GF-D8 (cell line): ENCODE measurements around the gene PRPF19.
A peak's percentile ranks its signal among the peaks of the same experiment; 100 is the strongest.
"Not testable (repeated sequence)": the region's sequence is repeated elsewhere in the genome, so short reads cannot be mapped to it uniquely, and the experiment has no call there.

ENCODE experiments used
- DNase-seq: peaks from one replicate; lab custom pipeline; 2025; lab: John Stamatoyannopoulos, UW

Gene PRPF19

DNA sequence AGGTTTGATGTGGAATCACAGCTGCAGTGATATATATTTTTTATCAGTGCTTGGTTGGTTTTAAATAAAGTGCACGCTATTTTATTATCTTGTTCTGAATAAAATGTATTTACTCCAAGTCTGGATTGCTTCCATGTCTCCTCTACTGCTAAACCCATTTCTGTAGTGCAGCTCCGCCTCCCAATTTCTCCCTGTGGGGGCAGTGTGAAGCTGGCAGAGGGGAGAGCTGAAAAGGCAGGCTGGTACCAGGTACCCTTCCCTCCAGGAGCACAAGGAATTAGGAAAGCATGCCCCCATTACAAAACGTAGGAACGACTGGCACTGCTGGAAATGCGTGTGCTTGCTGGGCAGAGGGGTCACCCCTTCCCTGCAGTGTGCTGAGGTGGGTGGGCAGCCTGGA lies 16.9 kb upstream of the PRPF19 start:
- DNase-seq = no peak

DNA sequence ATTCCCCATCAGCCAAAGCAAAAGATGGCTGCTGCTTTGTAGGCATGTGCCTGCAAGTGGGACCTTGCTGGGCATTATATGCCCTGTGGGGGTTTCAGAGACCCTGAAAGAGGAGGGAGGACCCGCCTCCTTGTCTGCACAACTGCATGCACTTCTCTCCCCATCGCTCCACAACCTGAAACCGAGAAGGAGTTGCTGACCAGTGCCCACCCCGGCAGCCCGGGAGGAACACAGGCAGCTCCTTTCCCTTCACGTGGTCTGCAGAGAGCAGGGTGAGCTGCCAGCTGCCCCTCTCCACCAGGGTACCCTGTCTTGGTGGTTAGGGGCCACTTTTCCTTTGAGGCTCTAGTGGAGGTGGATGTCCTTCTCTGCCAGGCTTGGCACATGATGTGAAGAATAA lies 16.5 kb upstream of the PRPF19 start:
- DNase-seq = no peak

DNA sequence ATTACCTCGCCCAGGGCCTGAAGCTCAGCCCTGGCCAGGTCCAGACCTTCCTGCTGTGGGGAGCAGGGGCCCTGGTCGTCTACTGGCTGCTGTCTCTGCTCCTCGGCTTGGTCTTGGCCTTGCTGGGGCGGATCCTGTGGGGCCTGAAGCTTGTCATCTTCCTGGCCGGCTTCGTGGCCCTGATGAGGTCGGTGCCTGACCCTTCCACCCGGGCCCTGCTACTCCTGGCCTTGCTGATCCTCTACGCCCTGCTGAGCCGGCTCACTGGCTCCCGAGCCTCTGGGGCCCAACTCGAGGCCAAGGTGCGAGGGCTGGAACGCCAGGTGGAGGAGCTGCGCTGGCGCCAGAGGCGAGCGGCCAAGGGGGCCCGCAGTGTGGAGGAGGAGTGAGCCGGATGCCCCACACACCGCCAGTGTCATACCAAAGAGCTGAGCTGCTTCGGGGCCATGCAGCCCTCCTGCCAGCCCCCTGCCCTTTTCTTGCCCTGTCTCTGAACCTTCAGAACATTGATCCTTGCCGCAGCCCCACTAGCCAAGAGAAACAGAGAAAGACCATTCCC lies 15.5 kb upstream of the PRPF19 start:
- no peak for DNase-seq

DNA sequence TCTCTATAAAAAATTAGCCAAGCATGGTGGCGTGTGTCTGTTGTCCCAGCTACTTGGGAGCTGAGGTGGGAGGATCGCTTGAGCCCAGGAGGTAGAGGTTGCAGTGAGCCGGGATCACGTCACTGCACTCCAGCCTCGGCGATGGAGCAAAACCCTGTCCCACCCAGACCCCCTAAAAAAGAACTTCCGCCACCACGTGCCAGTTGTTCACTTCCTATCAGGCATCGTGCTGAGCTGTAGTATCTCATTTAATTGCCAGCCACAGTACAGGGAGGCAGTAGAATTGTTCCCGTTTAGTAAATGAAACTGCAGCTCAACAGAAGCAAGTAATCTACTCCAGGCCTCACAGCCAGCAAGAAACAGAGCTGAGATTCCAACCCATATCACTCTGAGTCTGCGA lies 14.9 kb upstream of the PRPF19 start:
- no peak for DNase-seq

DNA sequence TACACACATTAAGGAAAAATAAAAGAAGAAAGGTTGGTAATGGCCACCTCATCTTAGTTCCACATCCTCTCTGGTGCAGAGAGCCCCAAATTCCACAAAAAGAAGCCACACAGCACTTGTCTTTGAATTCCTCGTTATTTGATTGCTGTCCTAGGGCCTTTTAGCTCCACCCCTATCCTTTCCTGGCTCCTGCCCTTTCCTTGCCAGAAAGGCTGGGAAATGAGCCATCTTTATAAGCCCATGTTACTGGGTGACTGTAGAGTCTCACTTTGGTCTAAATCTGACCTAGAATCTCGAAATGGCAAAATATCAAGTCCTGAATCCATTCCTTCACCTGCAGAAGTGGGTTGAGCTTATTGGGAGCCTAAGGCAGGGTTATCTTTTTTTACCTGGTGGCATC lies 13.6 kb upstream of the PRPF19 start:
- DNase-seq = no peak

DNA sequence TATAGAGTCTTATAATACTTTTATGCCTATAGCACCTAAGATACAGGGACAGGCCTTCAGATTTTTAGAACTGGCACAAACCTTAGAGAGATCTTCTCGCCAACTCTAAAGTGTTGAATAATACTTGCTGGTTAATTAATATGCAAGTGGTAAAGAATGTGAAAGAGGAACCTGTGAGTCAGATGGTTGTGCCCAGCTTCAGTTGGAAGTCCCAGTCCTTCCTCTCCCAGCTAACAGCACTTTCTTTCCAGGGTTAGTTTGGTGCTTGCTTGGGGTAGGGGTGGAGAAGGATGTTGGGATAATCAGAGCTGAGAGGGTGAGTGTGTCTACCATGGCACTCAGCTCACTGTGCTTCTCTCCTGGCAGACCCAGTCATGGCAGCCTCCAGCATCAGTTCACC lies 12.9 kb upstream of the PRPF19 start:
- no peak for DNase-seq

DNA sequence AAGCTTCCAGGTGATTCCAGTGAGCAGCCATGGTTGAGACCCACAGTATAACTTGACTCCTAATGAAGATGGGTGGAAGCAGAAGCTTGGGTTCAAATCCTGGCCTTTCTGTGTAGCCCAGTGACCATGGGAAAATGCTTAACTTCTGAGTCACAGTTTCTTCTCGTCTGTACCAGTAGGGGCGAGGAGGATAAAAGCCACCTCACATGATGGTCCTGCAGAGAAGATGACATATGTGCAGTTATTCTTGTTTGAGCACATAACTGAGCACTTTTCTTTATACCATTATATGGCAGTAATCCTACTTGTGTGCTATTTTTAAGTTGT lies 12.5 kb upstream of the PRPF19 start:
- no peak for DNase-seq

DNA sequence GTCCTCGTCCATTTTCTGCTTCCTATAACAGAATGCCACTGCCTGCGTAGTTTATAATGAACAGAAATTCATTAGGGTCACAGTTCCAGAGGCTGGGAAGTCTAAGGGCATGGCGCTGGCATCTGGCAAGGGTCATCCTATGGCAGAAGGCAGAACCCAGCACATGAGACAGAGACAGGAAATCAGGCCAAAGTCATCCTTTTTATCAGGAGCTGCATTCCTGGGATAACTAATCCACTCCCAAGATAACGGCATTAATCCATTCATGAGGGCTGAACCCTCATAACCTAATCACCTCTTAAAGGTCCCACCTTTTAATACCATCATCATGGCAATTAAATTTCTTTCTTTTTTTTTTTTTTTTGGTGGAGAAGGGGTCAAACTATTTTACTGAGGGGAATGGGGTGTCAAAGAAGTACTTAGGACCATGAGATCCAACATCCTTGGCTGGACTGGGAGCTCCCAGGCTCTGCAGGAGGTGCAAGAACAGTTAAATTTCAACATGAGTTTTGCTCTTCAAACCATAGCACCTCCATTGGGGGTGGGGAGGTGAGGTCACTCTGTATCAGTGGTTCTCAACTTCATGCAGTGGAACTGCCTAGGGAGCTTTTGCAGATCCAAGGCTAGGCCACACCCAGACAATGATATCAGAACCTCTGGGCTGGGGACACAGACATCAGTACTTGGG lies 12.0 kb upstream of the PRPF19 start:
- DNase-seq = no peak

DNA sequence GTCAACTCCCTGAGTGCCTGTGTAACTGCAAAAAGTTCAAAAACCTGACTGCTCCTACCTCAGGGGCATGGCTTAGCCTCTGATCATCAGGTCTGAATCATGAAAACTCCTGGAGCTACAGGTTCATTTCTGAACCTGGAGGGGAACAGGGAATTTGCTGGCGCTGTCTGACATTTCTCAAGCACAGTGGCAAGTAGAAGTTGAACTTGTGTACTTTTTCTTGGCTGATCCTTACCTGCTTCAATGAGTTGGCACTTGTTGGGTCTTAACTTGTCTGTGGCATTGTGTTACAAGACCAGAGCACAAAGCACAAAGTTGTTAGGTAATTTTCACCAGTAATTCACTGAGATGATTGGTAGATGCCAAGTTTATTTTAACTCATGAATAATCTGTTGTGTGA lies 10.9 kb upstream of the PRPF19 start:
- DNase-seq = no peak

DNA sequence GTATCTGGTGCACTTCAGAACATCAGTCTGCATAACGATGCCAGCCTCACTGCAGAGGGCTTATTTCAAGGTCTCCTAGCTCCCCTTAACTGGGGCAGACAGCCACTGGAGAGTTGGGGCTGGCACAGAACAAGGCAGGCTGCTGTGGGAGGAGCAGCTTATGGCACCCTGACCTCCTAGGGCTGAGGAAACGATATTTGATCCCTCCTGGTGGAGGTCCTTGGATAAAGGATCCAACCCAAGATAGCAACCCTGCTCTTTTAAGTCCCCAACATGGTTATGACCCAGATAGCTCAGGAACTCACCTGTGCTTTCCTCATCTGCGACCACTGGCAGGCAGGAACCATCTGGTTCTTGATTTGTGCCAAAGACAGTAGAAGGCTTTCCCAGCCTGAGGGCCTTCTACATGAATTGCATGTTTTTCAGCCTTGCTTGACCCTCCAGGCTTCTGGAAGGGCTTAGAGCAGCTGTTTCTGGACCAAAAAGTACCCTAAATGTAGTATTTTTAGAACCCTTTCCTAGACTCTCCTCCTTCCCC lies 10.4 kb upstream of the PRPF19 start:
- DNase-seq = no peak

DNA sequence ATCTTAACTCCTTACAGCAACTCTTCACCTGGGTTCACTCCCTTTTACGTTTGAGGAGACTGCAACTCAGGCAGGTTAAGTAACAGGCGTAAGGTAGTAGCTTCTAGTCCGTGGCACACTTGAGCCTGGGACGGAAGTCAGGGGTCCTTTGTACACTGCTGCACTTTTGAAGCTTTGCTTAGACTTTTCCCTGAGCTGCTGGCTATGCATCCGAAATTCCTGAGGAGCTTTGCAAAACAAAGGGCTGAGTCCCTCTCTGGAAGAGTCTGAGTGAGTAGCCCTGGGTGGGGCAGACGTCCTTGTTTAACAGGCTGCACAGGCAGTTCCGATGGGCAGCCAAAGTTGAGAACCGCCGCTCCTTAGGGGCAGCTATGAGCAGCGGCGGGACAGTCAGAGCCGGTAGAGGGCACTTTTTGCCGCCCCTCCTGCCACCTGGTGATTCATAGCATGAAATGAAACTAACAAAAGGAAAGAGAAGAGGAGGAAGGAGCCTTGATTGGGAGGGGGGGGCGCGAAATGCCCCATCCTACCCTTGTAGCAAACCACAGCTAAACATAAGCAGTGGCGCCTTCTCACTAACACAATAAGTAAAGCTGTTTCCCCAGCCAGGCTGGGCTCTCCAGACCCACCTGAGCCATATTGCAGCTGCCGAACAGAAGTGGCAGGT lies 9.0 kb upstream of the PRPF19 start:
- peak; percentile 11 for DNase-seq

DNA sequence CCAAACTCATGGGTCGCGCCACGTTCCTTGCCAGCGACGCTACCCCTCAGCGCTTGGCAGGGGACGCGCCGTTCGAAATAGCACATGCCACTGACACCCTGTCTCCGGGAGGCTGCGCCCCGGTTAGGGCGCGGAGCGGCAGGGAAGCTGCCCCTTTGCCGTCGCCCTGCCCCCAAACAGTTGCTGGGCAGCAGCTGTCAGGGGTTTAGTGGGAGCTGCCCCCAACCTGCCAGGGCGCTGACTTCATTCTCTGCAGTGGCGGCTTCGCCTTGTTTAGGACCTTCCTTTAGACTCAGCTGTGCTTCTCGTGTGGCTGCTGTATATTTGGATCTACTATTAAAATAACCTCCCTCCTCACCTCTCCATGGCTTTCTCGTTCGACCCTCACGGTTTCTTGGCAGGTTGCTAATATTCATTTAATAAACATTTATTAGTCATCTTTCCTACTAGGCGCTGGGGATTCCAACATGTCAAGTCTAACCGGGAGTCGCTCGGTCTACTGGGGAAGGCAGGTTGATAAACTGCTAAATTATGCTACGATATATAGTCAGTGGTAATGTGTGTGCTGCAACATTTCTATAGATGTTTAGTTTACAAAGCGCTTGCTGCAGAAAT lies 8.4 kb upstream of the PRPF19 start:
- DNase-seq = no peak

DNA sequence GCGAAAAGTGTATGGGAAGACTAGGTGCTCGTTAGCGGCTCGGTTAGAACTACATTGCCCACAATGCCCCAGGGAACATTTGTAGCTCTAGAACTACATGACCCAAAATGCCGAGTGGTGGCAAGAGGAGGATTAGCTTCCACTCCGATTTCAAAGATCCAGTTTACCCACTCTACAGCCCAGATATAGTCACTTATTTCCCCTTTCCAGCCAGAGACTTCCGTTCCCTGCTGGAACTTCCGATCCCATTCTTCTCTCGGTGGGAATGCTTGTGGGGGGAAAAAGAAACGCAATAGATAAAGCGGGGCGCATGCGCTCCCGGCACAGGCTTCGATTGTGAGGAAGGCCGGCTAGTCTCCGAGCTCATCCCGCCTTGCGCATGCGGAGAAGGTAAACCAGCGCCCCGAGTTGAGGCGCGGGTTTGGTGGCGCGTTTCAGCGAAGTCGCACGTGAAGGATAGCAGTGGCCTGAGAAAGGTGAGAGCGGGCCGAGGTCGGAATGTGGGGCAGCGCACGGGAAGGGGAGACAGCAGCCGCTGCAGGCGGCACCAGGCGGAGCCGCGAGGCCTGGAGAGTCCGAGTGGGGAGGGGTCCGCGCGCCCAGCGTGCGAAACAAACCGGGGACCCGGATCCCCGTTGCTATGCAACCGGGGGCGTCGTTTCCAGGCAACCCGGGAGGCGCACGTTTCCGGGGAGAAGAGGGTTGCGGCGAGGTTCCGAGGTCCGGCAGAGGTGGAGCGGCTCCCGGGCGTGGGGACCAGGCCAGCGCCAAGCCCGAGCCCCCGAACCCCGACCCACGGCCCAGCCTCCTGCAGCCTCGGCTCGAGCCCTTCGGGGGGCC lies 7.6 kb upstream of the PRPF19 start, which contains the start of gene TMEM109:
TMEM109 (plus strand) TSS at position 366 of the 840 bp plus-strand sequence. CDS start 5,536 bp downstream, outside the sequence.
- DNase-seq = peak; percentile 75

DNA sequence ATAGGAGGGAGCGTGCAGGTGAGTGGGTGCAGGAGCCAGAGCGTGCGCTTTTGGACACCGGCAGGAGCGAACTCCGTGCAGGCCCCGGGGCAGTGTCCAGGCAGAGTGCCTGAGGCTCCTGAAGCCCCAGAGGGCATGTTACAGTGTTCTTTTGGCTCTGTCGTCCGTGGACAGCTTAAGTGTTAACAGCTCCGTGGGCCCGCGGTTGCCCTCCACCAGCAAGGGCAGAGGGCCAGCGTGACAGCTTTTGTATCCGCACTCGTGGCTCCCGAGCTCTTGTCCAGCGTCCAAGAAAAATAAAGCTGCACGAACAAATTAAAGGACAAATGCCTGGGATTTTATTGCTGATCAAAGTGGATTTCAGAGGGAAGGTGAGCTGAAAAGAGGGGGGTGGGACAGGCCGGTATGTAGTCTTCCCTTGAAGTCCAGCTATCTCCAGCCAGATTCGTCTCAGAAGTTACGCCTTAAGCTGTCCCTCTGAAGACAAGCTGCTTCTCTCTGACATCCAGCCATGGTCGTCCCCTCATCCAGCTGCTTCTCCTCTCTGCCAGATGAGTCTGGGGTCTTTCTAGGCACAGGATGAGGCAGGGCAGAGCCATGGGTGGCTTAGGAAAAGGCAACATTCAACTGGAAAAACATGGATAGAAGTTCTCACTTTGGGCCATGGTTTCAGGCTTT lies 6.6 kb upstream of the PRPF19 start:
- no peak for DNase-seq

DNA sequence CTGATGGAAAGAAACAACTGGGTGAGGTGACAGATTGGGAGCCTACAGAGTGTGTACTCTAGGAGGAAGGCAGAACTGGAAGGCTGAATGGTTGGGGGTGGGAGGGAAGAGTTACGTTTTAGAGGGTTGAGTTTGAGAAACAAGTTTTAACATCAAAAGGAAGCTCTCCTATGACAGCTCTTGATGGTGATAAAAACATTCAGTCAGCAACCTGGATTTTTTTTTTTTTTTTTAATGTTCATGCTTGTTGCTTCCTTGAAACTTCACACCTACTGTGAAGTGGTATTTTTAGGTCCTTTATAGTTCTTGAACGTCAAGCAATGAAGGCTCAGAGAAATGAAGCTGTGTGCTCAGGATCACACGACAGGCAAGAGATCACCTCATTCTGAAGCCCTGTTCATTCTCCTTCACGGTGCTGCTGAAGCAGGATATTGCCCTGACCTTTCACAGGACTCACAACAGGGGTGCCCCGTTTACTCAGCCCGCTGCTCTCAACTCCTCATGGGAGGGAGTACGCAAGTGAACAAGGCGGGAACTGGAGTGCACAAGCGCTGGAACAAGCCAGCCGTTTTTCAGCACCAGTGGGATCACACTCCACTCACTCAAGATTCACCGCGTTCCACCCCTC lies 6.0 kb upstream of the PRPF19 start:
- DNase-seq = no peak

DNA sequence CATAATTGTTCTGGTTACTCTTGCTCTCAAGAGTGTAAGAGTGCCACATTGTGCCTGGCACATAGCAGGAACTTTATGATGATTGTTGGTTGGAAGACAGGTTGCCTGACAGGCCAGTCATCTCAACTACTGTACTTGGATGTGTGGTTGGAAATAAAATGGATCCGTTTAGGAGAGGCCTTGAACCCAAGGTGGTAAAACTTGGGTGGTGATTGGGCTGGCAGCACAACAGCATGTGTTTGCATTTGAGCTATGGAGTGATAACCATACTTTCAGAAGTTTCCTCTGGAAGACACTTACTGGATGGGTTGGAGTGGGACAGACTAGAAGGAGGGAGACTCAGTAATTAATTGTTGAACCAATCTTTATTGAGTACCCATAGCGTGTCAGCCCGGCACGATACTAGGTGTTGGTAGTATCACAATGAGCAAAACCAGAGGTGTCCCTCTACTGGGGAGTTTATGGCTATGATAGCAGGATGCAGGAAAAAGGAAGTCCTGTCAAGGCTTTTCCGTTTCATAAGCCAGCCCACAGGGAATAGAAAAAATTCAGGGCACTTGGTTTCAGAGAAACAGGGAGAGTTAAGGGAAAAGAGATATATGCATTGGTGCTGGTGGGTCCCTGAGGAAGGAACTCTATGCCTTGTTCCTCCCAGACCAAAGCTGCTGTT lies 4.5 kb upstream of the PRPF19 start:
- DNase-seq = peak; percentile 59

DNA sequence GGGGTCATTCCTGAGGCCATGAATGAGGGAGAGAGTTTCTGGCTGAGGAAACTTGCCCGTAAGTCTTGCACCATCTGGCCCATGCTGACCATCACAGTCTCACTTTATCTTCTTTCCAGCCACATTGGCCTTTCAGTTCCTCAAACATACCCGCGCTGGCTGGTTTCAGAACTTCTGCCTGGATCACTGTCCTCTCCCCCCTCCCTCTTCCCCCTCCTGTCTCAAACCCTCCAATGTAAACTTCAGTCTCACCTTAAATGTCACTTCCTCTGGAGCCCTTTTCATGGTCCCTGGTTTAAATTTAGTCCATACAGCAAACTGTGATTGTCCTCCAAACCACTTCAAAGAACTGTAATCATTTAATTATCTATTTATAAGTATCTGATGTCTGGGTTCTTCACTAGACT lies 3.9 kb upstream of the PRPF19 start:
- no peak for DNase-seq

DNA sequence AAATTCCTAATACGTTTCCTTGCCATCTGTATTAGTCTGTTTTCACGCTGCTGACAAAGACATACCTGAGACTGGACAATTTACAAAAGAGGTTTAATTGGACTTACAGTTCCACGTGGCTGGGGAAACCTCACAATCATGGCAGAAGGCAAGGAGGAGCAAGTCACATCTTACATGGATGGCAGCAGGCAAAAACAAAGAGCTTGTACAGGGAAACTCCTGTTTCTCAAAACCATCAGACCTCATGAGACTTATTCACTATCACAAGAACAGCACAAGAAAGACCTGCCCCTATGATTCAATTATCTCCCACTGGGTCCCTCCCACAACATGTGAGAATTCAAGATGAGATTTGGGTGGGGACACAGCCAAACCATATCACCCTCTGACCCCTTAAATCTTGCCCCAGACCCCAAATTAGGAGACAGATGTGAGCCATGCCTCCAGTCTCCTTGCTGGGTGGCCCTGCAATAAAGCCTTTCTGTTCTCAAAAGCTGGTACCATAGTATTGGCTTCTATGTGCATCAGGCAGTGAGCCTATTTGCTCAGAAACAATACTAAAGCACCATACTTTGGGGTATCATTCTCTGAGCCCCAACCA lies 3.4 kb upstream of the PRPF19 start:
- DNase-seq = not testable (repeated sequence)

DNA sequence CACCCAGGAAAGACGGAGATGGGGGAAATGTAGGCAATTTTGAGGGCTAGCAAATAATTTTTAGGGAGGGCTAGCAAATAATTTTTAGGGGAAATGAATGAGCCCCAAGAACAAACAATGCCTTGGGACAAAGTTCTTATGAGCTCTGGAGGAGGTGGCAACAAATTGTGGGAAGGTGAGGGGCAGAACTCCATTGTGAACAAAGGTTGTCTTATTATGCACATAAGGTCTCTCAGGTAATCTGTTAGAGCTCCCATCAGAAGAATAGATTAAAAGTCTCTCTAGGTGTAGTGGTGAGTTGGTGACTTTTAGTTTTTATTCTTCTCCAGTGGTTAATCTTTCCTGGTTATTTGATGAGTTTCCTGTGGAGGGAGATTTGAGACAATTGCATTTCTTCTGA lies 2.4 kb upstream of the PRPF19 start:
- DNase-seq = no peak

DNA sequence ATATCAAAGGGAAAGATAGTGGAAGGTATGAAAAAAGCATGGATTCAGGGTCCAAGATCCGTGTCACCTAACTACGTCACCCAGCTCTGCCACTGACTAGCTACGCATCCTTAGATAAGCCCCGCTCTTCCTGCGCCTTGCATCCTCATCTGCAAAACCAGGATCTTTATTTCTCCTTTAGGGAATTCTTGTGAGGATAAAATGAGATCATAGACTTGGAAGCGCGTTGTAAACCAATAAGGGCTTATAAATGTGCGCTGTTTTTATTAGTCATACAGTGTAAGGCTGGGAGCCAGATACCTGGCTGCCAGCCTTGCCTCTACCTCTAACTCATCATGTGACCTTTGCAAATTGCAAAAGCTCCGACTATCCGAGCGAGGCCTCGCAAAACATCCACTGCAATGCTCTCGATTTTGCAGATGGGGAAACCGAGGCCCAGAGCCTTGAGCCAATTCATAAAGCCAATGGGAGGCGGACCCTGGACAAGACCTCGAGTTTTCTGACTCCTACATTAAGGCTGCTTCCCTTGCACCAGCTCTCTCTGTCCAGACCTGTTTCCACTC lies 753 bp downstream of the PRPF19 start:
- DNase-seq = no peak
